Activated CD8-positive, alpha-beta T cell treated with anti-CD3 and anti-CD28 coated beads, Interleukin-2, amount 10 ng/mL, durations not matched to agents 7 days and 5 days (primary cell): ENCODE measurements around the gene C6orf62. TPM values are rescaled to one million over a fixed set of nuclear protein-coding genes. Genes with fewer than 3 reads are reported as not detected.

Experiments
- total RNA-seq, 2 experiments: library from RNA; stranded (reverse); gene quantifications; one replicate each; pipeline ENCODE4 v1.2.3, GENCODE V29; 2021

The C6orf62 gene
- total RNA-seq, 2 experiments from 2014 or later, result 121 to 128 TPM

Other genes with a start within 250 kb of the C6orf62 start
- gene GPLD1, start 229.6 kb downstream of the C6orf62 start, total RNA-seq, result under 1 TPM; 0.34 to 0.45 TPM
- gene ALDH5A1, start 224.2 kb downstream of the C6orf62 start, total RNA-seq, result 1 to 10 TPM; 4.8 to 4.9 TPM
- under 1 TPM in 1 of 2 experiments, not detected in 1; 0.10 TPM for gene KIAA0319, start 73.0 kb downstream of the C6orf62 start, total RNA-seq
- 10 to 100 TPM; 43.0 to 44.0 TPM for gene TDP2, start 52.3 kb downstream of the C6orf62 start, total RNA-seq
- gene ACOT13, start 52.1 kb downstream of the C6orf62 start, total RNA-seq, result 10 to 100 TPM; 21.3 to 22.6 TPM
- 10 to 100 TPM; 87.0 to 88.4 TPM for gene GMNN, start 55.8 kb upstream of the C6orf62 start, total RNA-seq
- gene ARMH2, start 79.8 kb upstream of the C6orf62 start, total RNA-seq, result 1 to 10 TPM in 1 of 2 experiments, under 1 TPM in 1; 0.97 to 1.7 TPM
- gene RIPOR2, start 216.8 kb upstream of the C6orf62 start, total RNA-seq, result 100 to 1,000 TPM; 154 to 156 TPM